ENCODE results near the gene ST8SIA4. TPM values are rescaled to one million over a fixed set of nuclear protein-coding genes. Genes with fewer than 3 reads are reported as not detected.

Gene ST8SIA4
- total and polyA plus RNA-seq, 10 of the 15 experiments (the other 5 are each of a cell fraction or from before 2014, with no cell fraction given), result 4.4 to 30.9 (median 19.5) TPM

DNA sequence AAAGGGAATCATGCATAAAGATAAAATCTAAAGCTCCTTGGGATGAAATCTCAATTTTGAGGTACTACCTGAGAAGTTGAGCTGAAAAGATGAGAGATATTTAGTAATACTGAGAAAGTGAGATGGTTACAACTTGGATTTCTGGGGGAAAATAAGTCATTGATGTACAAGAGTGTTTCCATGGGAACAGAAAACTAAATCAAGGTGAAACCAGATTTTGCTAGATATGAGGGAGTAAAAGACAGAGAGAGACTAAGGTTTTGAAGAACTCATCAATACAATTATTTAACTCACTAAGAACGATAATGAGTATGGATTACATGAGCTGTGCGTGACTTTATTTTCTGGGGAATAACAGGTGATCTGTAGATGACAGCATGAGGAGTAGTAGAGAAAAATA lies 10.2 kb upstream of the ST8SIA4 start:
- intact Hi-C loops (cut with micrococcal nuclease; ENCODE audit: unreplicated experiment) (no loop called here), in situ Hi-C loops (cut with MboI) (no loop called here)
- Histone ChIP-seq H3K4me2 (ENCODE audit: control insufficient read depth, insufficient read depth) (no peak overlapping the region), H3K9me3 (replicated peaks; ENCODE audit: control insufficient read depth, insufficient read depth, low read length) (peaks cover 4% of the 10 kb centered on the region; the same call in 2 of the 3 replicates), H3K27ac (ENCODE audit: control insufficient read depth, insufficient read depth) (no peak overlapping the region), H3K27me3 (replicated peaks in 1 of 2; ENCODE audit: control insufficient read depth in 2 of 2, insufficient read depth in 2 of 2, low read length in 1 of 2) (no peaks in the 10 kb centered on the region), H3K36me3 (ENCODE audit: control insufficient read depth in 2 of 2, insufficient read depth in 2 of 2, low read length in 1 of 2) (no peaks in the 10 kb centered on the region), H3K9ac (ENCODE audit: control insufficient read depth, insufficient read depth, low read length) (no peak overlapping the region), H4K20me1 (ENCODE audit: control insufficient read depth, insufficient read depth) (no peaks in the 10 kb centered on the region), H3K4me1 (ENCODE audit: control insufficient read depth, insufficient read depth, low read length) (no peaks in the 10 kb centered on the region), H3K79me2 (ENCODE audit: control insufficient read depth, insufficient read depth, low read length) (peaks cover 14% of the 10 kb centered on the region), H3K4me3 (no peak overlapping the region), H2AFZ (ENCODE audit: control insufficient read depth, low read depth, low read length) (no peak overlapping the region)
- ChIA-PET SMC1A (ENCODE audit: uncharacterized antibody, unreplicated experiment) (interaction anchor here (0.7 kb wide), 1 partner anchor 16 kb away, joined by 3 read pairs; no protein-coding TSS in a partner anchor), CTCF (no interaction called here), RAD21 (ENCODE audit: unreplicated experiment) (no interaction called here), POLR2A (no interaction called here)
- FAIRE-seq (no peak), ATAC-seq (no peak; the same call in 2 of the 3 replicates), DNase-seq (ENCODE audit: low read depth, low spot score) (no peak)
- TF ChIP-seq RAD21 (IDR thresholded peaks at IDR 0.05; ENCODE audit: insufficient read depth, low read depth, low read length) (no peak), RB1 (IDR thresholded peaks at IDR 0.05; ENCODE audit: borderline replicate concordance) (no peak), BMI1 (IDR thresholded peaks at IDR 0.05; ENCODE audit: borderline replicate concordance) (peak; percentile 56; the same call in 1 of the 2 replicates), MEF2A (IDR thresholded peaks at IDR 0.05; ENCODE audit: insufficient read depth, low read depth, low read length) (no peak)
- WGBS (ENCODE audit: insufficient coverage, insufficient replicate concordance, low lambda C conversion rate, missing lambda C conversion rate), result 89% methylated on average over 2 of the region's 2 CpGs
- no TSS peak for BruUV-seq (replicated peaks)

GRCh38 chr5:100909034-100909433 lies 6.0 kb upstream of the ST8SIA4 start:
- Histone ChIP-seq H3K27me3 (replicated peaks in 1 of 2; ENCODE audit: control insufficient read depth in 2 of 2, insufficient read depth in 2 of 2, low read length in 1 of 2) (no peaks in the 10 kb centered on the region), H3K36me3 (ENCODE audit: control insufficient read depth in 2 of 2, insufficient read depth in 2 of 2, low read length in 1 of 2) (no peaks in the 10 kb centered on the region), H3K4me3 (no peak overlapping the region), H3K4me1 (ENCODE audit: control insufficient read depth, insufficient read depth, low read length) (no peaks in the 10 kb centered on the region), H3K9ac (ENCODE audit: control insufficient read depth, insufficient read depth, low read length) (no peak overlapping the region), H3K79me2 (ENCODE audit: control insufficient read depth, insufficient read depth, low read length) (peaks cover 51% of the 10 kb centered on the region), H3K27ac (ENCODE audit: control insufficient read depth, insufficient read depth) (no peak overlapping the region), H3K4me2 (ENCODE audit: control insufficient read depth, insufficient read depth) (no peak overlapping the region), H3K9me3 (replicated peaks; ENCODE audit: control insufficient read depth, insufficient read depth, low read length) (no peaks in the 10 kb centered on the region; the same call in 2 of the 3 replicates), H2AFZ (ENCODE audit: control insufficient read depth, low read depth, low read length) (no peak overlapping the region), H4K20me1 (ENCODE audit: control insufficient read depth, insufficient read depth) (no peaks in the 10 kb centered on the region)
- POLR2A ChIA-PET, result interaction anchor here (0.6 to 1.7 kb wide), 6 partner anchors 8 to 130 kb away, joined by 3 to 5 read pairs (median 4); no protein-coding TSS in a partner anchor
- ATAC-seq, result no peak
- no peak for DNase-seq (ENCODE audit: low read depth, low spot score)
- in situ Hi-C loops (cut with MboI), result no loop called here
- no TSS peak for BruUV-seq (replicated peaks)
- no peak for FAIRE-seq
- 99% methylated on average over 4 of the region's 4 CpGs for WGBS (ENCODE audit: insufficient coverage, insufficient replicate concordance, low lambda C conversion rate, missing lambda C conversion rate)
- TF ChIP-seq MLLT1 (IDR thresholded peaks at IDR 0.05) (peak; percentile 66; the same call in 1 of the 2 replicates), RAD51 (IDR thresholded peaks at IDR 0.05) (no peak)
- TF ChIP-seq, protein P1, sequence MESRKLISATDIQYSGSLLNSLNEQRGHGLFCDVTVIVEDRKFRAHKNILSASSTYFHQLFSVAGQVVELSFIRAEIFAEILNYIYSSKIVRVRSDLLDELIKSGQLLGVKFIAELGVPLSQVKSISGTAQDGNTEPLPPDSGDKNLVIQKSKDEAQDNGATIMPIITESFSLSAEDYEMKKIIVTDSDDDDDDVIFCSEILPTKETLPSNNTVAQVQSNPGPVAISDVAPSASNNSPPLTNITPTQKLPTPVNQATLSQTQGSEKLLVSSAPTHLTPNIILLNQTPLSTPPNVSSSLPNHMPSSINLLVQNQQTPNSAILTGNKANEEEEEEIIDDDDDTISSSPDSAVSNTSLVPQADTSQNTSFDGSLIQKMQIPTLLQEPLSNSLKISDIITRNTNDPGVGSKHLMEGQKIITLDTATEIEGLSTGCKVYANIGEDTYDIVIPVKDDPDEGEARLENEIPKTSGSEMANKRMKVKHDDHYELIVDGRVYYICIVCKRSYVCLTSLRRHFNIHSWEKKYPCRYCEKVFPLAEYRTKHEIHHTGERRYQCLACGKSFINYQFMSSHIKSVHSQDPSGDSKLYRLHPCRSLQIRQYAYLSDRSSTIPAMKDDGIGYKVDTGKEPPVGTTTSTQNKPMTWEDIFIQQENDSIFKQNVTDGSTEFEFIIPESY (IDR thresholded peaks at IDR 0.05), result peak; percentile 83
- RAD21 ChIA-PET (ENCODE audit: unreplicated experiment), result interaction anchor here (0.9 to 14.1 kb wide), 12 partner anchors 9 to 286 kb away, joined by 3 to 275 read pairs (median 4); no protein-coding TSS in a partner anchor
- CTCF ChIA-PET, result interaction anchor here (0.8 to 3.0 kb wide), 8 partner anchors 8 to 286 kb away, joined by 3 to 9 read pairs (median 4); no protein-coding TSS in a partner anchor
- intact Hi-C loops (cut with micrococcal nuclease; ENCODE audit: unreplicated experiment), result no loop called here
- SMC1A ChIA-PET (ENCODE audit: uncharacterized antibody, unreplicated experiment), result interaction anchor here (0.8 to 17.5 kb wide), 14 partner anchors 9 to 286 kb away, joined by 3 to 389 read pairs (median 4); no protein-coding TSS in a partner anchor

Data from GM12878 (cell line).